Activated T-cell treated with anti-CD3 and anti-CD28 coated beads, Interleukin-2, amount 50 U/mL, for 72 hours (primary cell): Measurements from ENCODE around the gene SLIT3. TPM values are rescaled to one million over a fixed set of nuclear protein-coding genes. Genes with fewer than 3 reads are reported as not detected.

Experiments used
- ATAC-seq, 2 donors: fragments of 150-1000 bp; cut with Tn5 transposase; replicated peaks in 1 of 2; 2 replicates each; pipeline ENCODE4 v1.10.0; 2021; ENCODE audit warnings: moderate library complexity in 2 of 2, mild to moderate bottlenecking in 1 of 2
- DNase-seq, 2 donors: peaks; one replicate each; pipeline ENCODE4 v3.0.0; 2021 to 2022; ENCODE audit warnings: mixed read lengths in 1 of 2
- H3K27ac Mint-ChIP-seq: one replicate; pipeline ENCODE4 v1.8.0; 2022; ENCODE audit warnings: mild to moderate bottlenecking, moderate library complexity, mixed read lengths
- H3K27me3 Mint-ChIP-seq: one replicate; pipeline ENCODE4 v1.8.0; 2022; ENCODE audit warnings: low read depth, mixed read lengths
- H3K36me3 Mint-ChIP-seq, 2 donors: one replicate each; pipeline ENCODE4 v1.8.0; 2022; ENCODE audit warnings: mixed read lengths in 2 of 2, mild to moderate bottlenecking in 1 of 2; ENCODE audit not compliant: insufficient read depth in 2 of 2
- H3K4me1 Mint-ChIP-seq: one replicate; pipeline ENCODE4 v1.8.0; 2022; ENCODE audit warnings: low read depth, mixed read lengths
- H3K4me3 Mint-ChIP-seq, 2 donors: one replicate each; pipeline ENCODE4 v1.8.0; 2022; ENCODE audit warnings: mild to moderate bottlenecking in 2 of 2, mixed read lengths in 2 of 2, moderate library complexity in 2 of 2
- H3K9me3 Mint-ChIP-seq, 2 donors: one replicate each; pipeline ENCODE4 v1.8.0; 2022; ENCODE audit warnings: mixed read lengths in 2 of 2
- total RNA-seq, 2 donors: library from RNA; stranded (reverse); gene quantifications; one replicate each; pipeline ENCODE4 v1.2.3, GENCODE V29; 2022

The SLIT3 gene
- total RNA-seq, 2 donors from 2014 or later: 1.7 to 3.1 TPM

DNA sequence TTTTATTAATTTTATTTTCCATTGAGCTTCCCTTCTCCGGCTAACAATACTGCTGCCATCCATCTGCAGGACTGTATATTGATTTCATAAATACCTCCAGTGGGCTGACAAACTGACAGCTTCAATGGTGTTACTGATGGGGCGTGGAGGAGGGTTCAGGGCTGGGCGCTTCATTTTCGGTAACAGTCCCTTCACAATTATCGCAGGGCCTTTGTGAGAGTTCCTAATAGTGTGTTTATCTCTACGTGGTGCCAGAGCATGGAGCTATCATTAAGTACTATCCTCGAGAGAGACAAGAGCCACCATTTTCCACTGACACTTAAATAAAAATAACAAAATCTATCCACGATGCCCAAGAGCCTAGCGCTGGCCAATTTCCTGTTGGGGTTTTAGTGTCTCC, 414.8 kb downstream of the SLIT3 start:
- no peak for ATAC-seq
- DNase-seq: no peak
- no peaks in the 10 kb centered on the region for H3K4me1 Mint-ChIP-seq
- no peaks in the 10 kb centered on the region for H3K36me3 Mint-ChIP-seq
- peaks cover 10% of the 10 kb centered on the region for H3K27me3 Mint-ChIP-seq
- no peaks in the 10 kb centered on the region for H3K9me3 Mint-ChIP-seq
- H3K27ac Mint-ChIP-seq: no peak overlapping the region
- H3K4me3 Mint-ChIP-seq: no peak overlapping the region

DNA sequence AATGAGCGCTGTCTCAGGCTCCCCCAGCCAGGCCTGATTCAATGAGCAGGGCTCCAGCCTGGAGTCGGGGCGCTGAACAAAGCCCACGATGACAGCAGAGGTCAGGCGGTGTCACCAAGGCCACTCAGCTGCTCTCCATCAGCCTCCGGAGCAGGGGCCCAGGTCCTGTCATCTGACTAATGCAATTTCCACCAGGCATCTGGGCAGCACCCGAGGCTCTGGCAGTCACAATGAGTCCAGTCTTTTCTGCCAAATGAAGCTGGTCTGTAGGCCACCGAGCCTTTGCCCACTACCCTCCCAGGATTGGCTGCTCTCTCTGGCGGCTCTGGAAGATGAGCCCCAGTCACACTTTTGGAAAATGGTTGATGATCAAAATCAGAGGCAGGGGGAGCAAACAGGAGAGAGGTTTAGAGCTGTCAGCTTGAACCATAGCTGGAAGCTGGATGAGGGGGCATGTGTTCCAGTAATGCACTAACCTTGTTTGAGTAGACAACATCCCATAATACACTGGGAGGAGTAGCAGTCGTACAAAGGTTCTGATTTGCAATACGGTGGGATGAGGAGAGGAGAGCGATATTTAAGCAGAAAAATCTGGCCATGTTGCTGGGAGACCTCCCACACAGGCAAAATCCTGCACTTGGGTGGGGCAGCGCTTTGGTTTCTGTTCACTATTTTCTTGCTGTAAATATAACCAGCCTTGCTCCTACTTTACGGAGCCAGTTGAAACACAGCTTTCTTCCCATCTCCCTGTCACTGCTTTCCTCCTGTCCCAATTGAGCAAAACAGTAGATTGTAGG, 415.4 kb downstream of the SLIT3 start:
- ATAC-seq (no peak), DNase-seq (no peak)

DNA sequence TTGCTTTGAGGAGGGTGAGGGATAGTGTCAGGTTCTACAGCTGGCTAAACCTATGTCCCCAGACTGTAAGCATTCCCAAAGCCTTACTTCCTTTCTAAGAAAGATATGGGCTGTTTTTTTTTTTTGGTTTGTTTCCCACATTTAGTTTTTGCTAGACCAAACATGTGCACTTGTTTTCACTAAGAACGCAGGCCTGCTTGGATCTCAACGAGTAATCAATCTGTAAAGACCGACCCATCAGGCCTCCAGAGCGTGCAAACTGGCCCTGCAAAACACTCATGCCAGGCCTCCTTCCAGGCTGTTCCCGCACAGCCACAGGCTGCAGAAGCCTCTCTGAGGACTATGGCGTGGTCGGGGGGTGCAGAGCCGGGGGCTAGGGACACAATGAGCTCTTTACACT, 416.9 kb downstream of the SLIT3 start:
- no peak for ATAC-seq
- peaks cover 4% of the 10 kb centered on the region for H3K4me1 Mint-ChIP-seq
- no peaks in the 10 kb centered on the region for H3K36me3 Mint-ChIP-seq
- no peaks in the 10 kb centered on the region for H3K9me3 Mint-ChIP-seq
- DNase-seq: no peak
- H3K4me3 Mint-ChIP-seq: no peak overlapping the region
- H3K27ac Mint-ChIP-seq: no peak overlapping the region
- peaks cover 8% of the 10 kb centered on the region for H3K27me3 Mint-ChIP-seq

More for the DNA sequence above, 415.4 kb downstream of the SLIT3 start:
- Mint-ChIP-seq H3K4me3 (no peak overlapping the region), H3K27ac (no peak overlapping the region), H3K36me3 (no peaks in the 10 kb centered on the region), H3K4me1 (no peaks in the 10 kb centered on the region), H3K27me3 (peaks cover 4% of the 10 kb centered on the region), H3K9me3 (no peaks in the 10 kb centered on the region)

DNA sequence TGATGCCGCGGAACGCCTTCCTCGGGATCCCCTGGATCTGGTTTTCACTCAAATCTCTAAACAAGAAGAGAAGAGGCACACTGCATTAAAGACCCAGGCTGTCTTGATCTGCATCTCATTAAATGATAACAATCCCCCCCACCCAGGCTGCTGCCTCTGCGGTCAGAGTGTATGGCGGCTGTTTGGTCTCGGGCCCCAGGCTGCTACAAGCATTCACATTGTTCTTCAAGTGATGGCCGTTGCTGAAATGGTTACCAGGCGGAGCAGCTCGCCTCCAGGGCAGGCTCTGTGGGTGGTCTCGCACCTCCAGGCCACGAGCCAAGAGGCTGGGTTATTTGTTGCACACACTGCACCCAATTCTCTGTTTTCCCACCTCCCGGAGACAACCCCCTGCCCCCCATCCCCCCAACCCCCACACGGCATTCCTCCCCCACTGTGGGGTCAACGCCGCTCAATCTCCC, 417.6 kb downstream of the SLIT3 start:
- H3K27ac Mint-ChIP-seq: no peak overlapping the region
- H3K4me3 Mint-ChIP-seq: no peak overlapping the region
- ATAC-seq (no peak), DNase-seq (no peak)
- H3K27me3 Mint-ChIP-seq: peaks cover 8% of the 10 kb centered on the region
- no peaks in the 10 kb centered on the region for H3K36me3 Mint-ChIP-seq
- H3K4me1 Mint-ChIP-seq: peaks cover 4% of the 10 kb centered on the region
- H3K9me3 Mint-ChIP-seq: no peaks in the 10 kb centered on the region

DNA sequence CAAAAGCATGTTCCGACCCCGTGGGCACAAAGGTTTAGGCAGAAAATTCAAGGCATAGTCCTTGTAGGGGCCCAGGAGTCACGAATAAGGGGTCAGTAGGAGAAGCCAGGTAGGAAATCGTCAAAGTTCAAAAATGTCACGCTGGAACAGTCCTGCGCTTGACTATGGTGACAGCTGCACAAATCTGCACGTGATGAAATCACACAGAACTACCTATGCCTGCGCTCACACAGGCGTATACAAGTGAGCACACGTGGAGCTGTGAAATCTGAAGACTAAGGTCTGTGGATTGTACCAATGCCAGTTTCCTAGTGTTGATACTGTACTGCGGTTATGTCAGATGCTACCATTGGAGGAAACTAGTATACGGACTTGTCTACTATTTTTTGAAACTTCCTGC, 418.7 kb downstream of the SLIT3 start:
- Mint-ChIP-seq H3K4me1 (peaks cover 4% of the 10 kb centered on the region), H3K4me3 (no peak overlapping the region), H3K27me3 (peaks cover 10% of the 10 kb centered on the region), H3K36me3 (no peaks in the 10 kb centered on the region), H3K27ac (no peak overlapping the region), H3K9me3 (no peaks in the 10 kb centered on the region)
- DNase-seq (no peak), ATAC-seq (no peak)

DNA sequence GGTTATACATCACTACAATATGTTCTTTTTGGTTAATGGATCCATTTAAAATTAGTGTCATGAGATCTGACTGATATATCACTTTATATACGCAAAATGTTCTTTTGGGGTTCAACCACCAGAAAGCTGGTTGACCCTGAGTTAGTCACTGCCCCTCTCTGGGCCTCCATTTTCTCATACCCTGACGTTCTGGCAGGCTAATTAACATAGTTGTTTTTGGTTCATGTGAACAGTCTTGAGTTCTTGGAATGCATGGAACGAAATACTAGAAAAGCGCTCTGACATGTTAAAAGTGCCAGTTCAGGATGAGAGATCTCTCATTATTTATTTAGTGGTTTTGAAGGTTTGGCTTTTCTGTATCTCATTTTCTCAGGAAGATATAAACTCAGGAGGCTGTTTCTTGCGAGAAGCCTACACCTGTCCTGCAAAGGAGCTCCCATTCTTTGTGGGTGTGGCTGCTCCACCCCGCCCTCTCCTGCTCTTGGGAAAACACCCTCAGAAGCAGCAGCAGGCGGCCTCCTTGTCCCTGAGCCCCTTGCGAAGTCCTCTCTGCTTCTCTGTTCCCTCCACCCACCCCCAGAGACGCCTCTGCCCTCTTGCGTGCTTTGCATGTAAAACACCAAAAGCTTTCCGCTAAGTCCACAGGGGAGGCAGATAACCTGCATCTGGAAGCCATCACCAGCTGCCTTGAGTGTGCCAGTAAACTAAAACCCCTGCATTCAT, 419.4 kb downstream of the SLIT3 start:
- peaks cover 15% of the 10 kb centered on the region for H3K27me3 Mint-ChIP-seq
- no peaks in the 10 kb centered on the region for H3K9me3 Mint-ChIP-seq
- DNase-seq (no peak), ATAC-seq (no peak)
- H3K36me3 Mint-ChIP-seq: no peaks in the 10 kb centered on the region
- no peak overlapping the region for H3K27ac Mint-ChIP-seq
- no peak overlapping the region for H3K4me3 Mint-ChIP-seq
- peaks cover 8% of the 10 kb centered on the region for H3K4me1 Mint-ChIP-seq

DNA sequence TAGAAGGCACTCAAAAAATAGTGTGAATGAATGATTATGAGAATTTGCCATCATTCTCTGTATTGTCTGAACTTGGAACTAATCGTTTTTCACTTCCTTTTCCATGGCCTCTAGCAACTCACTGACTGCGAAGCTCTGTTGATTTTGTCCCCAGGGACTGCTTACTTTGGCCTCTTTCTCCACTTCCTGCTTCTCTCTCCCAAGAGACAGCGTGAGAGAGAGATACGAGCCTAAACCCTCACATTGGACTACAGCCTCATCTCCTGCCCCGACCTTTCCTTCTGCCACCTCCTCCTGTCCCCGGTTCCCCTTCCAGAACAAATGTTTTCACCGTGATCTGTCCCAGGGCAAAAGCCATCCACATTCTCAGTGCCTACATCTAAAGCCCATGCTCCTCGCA, 421.0 kb downstream of the SLIT3 start:
- Mint-ChIP-seq H3K9me3 (no peaks in the 10 kb centered on the region), H3K27ac (no peak overlapping the region), H3K27me3 (peaks cover 26% of the 10 kb centered on the region), H3K36me3 (no peaks in the 10 kb centered on the region), H3K4me3 (no peak overlapping the region), H3K4me1 (peaks cover 10% of the 10 kb centered on the region)
- DNase-seq (no peak), ATAC-seq (no peak)

DNA sequence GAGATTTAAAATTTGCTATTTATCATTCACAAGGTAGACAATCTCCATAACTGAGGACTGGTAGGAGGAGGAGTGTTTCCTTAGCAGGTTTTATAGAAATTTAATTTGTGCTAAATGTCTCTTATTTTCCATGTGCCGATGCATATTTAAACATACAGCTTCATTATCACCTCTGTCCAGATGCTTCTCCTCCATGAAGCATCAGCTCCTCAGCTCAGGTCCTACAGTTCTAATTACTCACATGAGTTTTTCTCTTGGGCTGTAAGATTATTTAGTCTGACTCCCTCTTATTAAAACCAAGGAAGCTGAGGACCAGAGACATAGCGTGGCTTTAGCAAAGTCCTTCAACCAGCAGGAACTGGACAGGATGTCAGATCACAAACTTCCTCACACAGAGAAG, 421.6 kb downstream of the SLIT3 start:
- ATAC-seq (no peak), DNase-seq (no peak)
- no peaks in the 10 kb centered on the region for H3K36me3 Mint-ChIP-seq
- peaks cover 16% of the 10 kb centered on the region for H3K4me1 Mint-ChIP-seq
- peaks cover 32% of the 10 kb centered on the region for H3K27me3 Mint-ChIP-seq
- no peak overlapping the region for H3K27ac Mint-ChIP-seq
- no peak overlapping the region for H3K4me3 Mint-ChIP-seq
- no peaks in the 10 kb centered on the region for H3K9me3 Mint-ChIP-seq

DNA sequence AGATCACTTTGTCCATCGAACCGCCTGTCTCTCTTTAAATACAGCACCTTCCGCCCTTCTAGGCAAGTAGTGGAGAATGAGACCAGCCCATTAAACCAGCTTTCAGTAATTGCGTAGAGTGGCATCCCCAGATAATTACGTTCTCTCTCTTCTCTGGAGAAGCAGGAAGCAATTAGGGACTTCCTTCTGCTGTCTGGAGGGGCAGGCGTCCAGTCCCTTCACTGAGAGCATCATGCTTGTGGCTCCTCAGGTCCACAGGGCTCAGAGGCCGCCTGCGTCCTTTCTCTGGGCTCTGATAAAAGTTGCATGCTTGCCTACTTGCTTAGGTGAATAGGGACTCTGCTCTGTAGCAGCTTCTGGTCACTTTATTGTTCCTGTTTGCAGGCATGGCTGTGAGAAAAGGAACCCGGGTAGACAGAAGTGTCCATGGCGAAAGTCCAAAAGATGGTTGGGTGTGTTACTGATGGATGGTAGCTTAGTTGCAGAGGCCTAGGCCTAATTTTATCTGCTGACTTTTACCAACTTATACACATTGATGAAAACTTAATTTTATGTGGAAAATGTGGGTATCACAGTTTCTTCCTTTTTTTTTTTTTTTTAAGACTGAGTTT, 422.7 kb downstream of the SLIT3 start:
- no peak for DNase-seq
- no peaks in the 10 kb centered on the region for H3K9me3 Mint-ChIP-seq
- H3K4me3 Mint-ChIP-seq: no peak overlapping the region
- no peak overlapping the region for H3K27ac Mint-ChIP-seq
- H3K4me1 Mint-ChIP-seq: peaks cover 16% of the 10 kb centered on the region
- no peak for ATAC-seq
- H3K27me3 Mint-ChIP-seq: peaks cover 33% of the 10 kb centered on the region
- no peaks in the 10 kb centered on the region for H3K36me3 Mint-ChIP-seq

DNA sequence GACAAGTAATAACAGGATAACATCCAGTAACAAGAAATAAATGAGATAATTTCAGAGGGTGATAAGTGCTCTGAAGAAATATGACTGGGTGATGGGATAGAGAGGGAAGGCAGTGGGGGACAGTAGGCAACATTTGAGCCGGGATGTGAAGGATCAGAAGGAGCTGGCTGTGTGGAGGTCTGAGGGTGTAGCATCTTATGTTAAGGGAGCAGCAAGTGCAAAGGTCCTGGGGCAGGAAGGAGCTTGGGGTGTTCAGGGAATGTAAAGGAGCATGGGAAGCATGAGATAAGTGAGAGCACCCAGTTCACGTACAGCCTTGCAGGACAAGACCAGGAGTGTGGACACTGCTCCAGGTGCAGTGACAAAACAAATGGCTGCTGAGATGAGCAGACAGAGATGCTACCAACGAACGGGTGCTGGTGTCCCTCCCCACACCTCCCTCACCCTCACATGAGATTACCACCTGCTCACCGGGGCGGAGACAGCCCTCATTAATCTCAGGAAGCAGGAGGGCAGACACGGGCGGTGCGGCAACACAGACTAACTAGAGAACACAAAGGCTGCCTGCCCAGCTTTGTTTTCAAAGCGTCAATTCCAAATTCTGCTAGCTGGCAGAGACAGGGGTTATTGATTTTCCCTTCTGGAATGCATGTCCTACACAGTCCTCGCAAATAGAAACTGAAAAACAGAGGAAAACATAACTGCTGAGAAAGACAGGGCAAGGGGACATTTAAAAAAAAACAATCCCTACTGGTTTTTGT, 423.6 kb downstream of the SLIT3 start:
- H3K4me1 Mint-ChIP-seq: peaks cover 16% of the 10 kb centered on the region
- no peak overlapping the region for H3K27ac Mint-ChIP-seq
- DNase-seq: no peak
- no peaks in the 10 kb centered on the region for H3K9me3 Mint-ChIP-seq
- H3K27me3 Mint-ChIP-seq: peaks cover 33% of the 10 kb centered on the region
- H3K4me3 Mint-ChIP-seq: peak overlapping the region in 1 of 2 donors; percentile 35
- no peak for ATAC-seq
- H3K36me3 Mint-ChIP-seq: no peaks in the 10 kb centered on the region

DNA sequence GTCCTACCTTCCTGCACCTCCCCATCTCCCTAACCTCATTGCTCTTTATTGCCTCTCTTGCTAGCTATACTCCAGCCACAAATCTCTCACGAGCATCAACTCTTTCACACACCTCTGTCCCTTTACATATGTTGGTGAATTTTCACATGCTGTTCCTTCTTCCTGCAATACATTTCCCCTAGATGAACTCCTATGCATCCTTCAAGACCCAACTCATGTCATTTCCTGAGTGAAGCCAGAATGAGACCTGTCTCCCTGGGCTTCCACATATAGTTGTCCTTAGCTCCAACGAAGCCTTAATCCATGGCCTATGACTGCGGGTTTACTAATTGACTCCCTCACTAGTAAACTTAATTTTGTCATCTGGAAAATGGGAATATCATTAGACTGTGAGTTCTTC, 424.5 kb downstream of the SLIT3 start:
- H3K27me3 Mint-ChIP-seq: peaks cover 37% of the 10 kb centered on the region
- no peak overlapping the region for H3K27ac Mint-ChIP-seq
- peaks cover 16% of the 10 kb centered on the region for H3K4me1 Mint-ChIP-seq
- no peak for ATAC-seq
- H3K4me3 Mint-ChIP-seq: no peak overlapping the region
- H3K36me3 Mint-ChIP-seq: no peaks in the 10 kb centered on the region
- no peaks in the 10 kb centered on the region for H3K9me3 Mint-ChIP-seq
- no peak for DNase-seq

DNA sequence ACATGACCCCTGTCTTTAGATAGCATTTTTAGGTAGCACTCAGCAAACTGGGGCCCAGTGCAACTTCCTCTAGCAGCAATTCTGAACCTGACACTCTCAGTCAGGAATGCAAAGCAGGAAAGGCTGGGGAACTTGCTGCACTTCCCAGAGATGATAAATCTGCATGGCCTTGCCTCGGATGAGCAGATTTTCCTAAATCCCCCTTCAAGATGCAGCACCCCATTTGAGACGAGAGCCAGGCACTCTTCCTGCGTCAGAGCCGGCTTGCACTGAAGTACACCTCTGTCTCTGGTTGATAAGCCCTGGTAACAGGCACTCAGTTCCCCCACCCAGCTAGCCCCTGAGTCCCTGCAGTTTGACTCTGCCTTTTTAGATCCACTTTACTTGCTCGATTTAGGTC, 425.1 kb downstream of the SLIT3 start:
- peaks cover 16% of the 10 kb centered on the region for H3K4me1 Mint-ChIP-seq
- no peak for ATAC-seq
- no peaks in the 10 kb centered on the region for H3K9me3 Mint-ChIP-seq

More for the DNA sequence above, 425.1 kb downstream of the SLIT3 start:
- no peak overlapping the region for H3K4me3 Mint-ChIP-seq
- H3K36me3 Mint-ChIP-seq: no peaks in the 10 kb centered on the region
- no peak for DNase-seq
- H3K27ac Mint-ChIP-seq: no peak overlapping the region
- peaks cover 43% of the 10 kb centered on the region for H3K27me3 Mint-ChIP-seq
